ENCODE data around the gene KIF12.
"Not testable (repeated sequence)": the region's sequence is repeated elsewhere in the genome, so short reads cannot be mapped to it uniquely, and the experiment has no call there.

KIF12 gene

GRCh38 chr9:114046237-114046755, 52.8 kb downstream of the KIF12 start:
- no peak for DNase-seq (ENCODE audit: low read depth)
- no peak for TF ChIP-seq CTCF (conservative IDR thresholded peaks at IDR 0.05; ENCODE audit: low read depth, low read length)
- H3K4me3 ChIP-seq (ENCODE audit: low read depth, low read length): no peak overlapping the region

GRCh38 chr9:114043660-114044059, 55.4 kb downstream of the KIF12 start:
- not testable (repeated sequence) for H3K4me3 ChIP-seq (ENCODE audit: low read depth, low read length); DNase-seq (ENCODE audit: low read depth)

All from choroid plexus epithelial cell (primary cell).